ENCODE data around the gene WIZ.

WIZ gene

GRCh38 chr19:15442142-15442920, 7.4 kb downstream of the WIZ start:
- TF ChIP-seq, protein P1, sequence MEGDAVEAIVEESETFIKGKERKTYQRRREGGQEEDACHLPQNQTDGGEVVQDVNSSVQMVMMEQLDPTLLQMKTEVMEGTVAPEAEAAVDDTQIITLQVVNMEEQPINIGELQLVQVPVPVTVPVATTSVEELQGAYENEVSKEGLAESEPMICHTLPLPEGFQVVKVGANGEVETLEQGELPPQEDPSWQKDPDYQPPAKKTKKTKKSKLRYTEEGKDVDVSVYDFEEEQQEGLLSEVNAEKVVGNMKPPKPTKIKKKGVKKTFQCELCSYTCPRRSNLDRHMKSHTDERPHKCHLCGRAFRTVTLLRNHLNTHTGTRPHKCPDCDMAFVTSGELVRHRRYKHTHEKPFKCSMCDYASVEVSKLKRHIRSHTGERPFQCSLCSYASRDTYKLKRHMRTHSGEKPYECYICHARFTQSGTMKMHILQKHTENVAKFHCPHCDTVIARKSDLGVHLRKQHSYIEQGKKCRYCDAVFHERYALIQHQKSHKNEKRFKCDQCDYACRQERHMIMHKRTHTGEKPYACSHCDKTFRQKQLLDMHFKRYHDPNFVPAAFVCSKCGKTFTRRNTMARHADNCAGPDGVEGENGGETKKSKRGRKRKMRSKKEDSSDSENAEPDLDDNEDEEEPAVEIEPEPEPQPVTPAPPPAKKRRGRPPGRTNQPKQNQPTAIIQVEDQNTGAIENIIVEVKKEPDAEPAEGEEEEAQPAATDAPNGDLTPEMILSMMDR (IDR thresholded peaks at IDR 0.05; ENCODE audit: low read depth, low read length, missing control alignments) = no peak
- no peak overlapping the region for H3K27ac ChIP-seq
- no peaks in the 10 kb centered on the region for H3K36me3 ChIP-seq (replicated peaks)

GRCh38 chr19:15441317-15441716, 8.4 kb downstream of the WIZ start:
- Histone ChIP-seq H3K4me3 (ENCODE audit: low read depth, low read length) (no peak overlapping the region), H3K36me3 (replicated peaks) (no peaks in the 10 kb centered on the region), H3K27ac (no peak overlapping the region), H3K27me3 (replicated peaks) (no peaks in the 10 kb centered on the region)
- in situ Hi-C loops (cut with HindIII; ENCODE audit: low pct_ligation_motif_present, low sequenced_read_pairs) = no loop called here
- no peak for DNase-seq
- TF ChIP-seq, protein P1 (IDR thresholded peaks at IDR 0.05; ENCODE audit: low read depth, low read length, missing control alignments) = no peak

More at GRCh38 chr19:15442142-15442920, 7.4 kb downstream of the WIZ start:
- H3K27me3 ChIP-seq (replicated peaks) = no peaks in the 10 kb centered on the region
- no peak for DNase-seq
- in situ Hi-C loops (cut with HindIII; ENCODE audit: low pct_ligation_motif_present, low sequenced_read_pairs) = no loop called here
- no peak overlapping the region for H3K4me3 ChIP-seq (ENCODE audit: low read depth, low read length)

- TF ChIP-seq, protein P1 (IDR thresholded peaks at IDR 0.05; ENCODE audit: low read depth, low read length, missing control alignments) = no peak
- H3K27ac ChIP-seq = no peak overlapping the region
- no peaks in the 10 kb centered on the region for H3K36me3 ChIP-seq (replicated peaks)
- in situ Hi-C loops (cut with HindIII; ENCODE audit: low pct_ligation_motif_present, low sequenced_read_pairs) = no loop called here
- H3K27me3 ChIP-seq (replicated peaks) = no peaks in the 10 kb centered on the region
- DNase-seq = no peak
- H3K4me3 ChIP-seq (ENCODE audit: low read depth, low read length) = no peak overlapping the region
Observed at GRCh38 chr19:15439821-15440641, 9.7 kb downstream of the WIZ start.

DNA sequence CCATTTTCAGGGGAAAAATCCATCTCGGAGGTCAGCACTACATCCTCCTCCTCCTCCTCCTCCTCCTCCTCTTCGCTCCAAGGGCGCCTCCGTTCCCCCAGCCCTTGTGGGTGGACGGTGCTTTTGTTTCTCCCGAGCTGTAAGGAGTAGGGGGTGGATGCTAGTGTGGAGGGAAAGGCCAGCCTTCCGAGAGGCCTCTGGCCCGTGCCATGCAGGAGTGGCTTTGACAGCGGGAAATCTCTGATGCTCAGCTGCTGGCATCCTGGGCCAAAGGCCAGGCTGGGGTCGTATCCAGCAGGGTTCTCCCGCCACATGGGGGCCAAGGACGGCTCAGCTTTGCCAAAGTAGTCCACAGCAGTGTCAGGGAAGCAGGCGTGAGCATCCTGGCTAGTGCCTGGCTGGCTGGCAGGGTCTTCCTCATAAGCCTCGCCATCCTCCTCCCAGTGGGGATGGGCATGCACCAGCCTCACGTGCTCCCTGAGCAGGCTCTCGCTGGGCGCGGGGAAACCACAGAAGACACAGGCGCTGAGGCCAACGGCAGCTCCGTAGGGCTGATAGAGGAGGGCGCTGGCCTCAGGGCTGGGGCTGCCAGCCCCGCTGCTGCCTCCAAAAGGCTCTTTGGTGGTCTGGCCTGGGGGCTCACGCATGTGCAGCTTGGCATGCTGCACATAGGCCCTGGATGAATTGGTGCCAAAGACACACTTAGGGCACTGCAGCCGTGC, 10.5 kb downstream of the WIZ start:
- in situ Hi-C loops (cut with HindIII; ENCODE audit: low pct_ligation_motif_present, low sequenced_read_pairs) = no loop called here
- no peaks in the 10 kb centered on the region for H3K36me3 ChIP-seq (replicated peaks)
- no peak overlapping the region for H3K4me3 ChIP-seq (ENCODE audit: low read depth, low read length)
- no peaks in the 10 kb centered on the region for H3K27me3 ChIP-seq (replicated peaks)
- DNase-seq = no peak
- no peak overlapping the region for H3K27ac ChIP-seq
- TF ChIP-seq, protein P1 (IDR thresholded peaks at IDR 0.05; ENCODE audit: low read depth, low read length, missing control alignments) = no peak

DNA sequence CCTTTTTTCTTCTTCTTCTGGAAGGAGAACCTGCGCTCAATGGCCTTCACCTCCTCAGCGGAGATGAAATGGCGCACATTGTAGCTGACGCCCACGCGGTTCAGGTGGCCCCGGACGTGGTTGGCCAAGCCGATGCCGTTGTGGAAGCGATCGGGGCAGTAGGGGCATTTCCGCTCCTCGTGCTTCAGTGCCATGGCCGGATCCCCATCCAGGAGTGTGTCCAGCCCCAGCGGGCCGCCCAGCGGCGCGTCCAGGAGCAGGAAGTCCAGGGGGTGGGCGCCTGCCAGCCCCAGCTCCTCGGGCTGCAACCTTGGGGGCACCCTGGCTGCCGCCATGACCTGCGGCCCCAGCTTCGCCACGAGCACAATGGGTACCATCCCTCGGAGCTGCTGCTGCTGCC, 11.2 kb downstream of the WIZ start:
- TF ChIP-seq, protein P1 (IDR thresholded peaks at IDR 0.05; ENCODE audit: low read depth, low read length, missing control alignments) = no peak
- H3K27ac ChIP-seq = no peak overlapping the region
- no peaks in the 10 kb centered on the region for H3K27me3 ChIP-seq (replicated peaks)
- H3K36me3 ChIP-seq (replicated peaks) = no peaks in the 10 kb centered on the region
- in situ Hi-C loops (cut with HindIII; ENCODE audit: low pct_ligation_motif_present, low sequenced_read_pairs) = no loop called here
- H3K4me3 ChIP-seq (ENCODE audit: low read depth, low read length) = no peak overlapping the region
- DNase-seq = no peak

Data from brain microvascular endothelial cell (primary cell).